ENCODE data around the gene CTCFL. TPM values are rescaled to one million over a fixed set of nuclear protein-coding genes. Genes with fewer than 3 reads are reported as not detected.
A peak's percentile ranks its signal among the peaks of the same experiment; 100 is the strongest.

The CTCFL gene
- total and polyA plus RNA-seq, 2 of the 13 experiments (the other 11 are each of a cell fraction or from before 2014, with no cell fraction given): 0.04 TPM; not detected in 1

GRCh38 chr20:57566803-57567459 lies 42.0 kb upstream of the CTCFL start (continued):
- TF ChIP-seq NFIC (IDR thresholded peaks at IDR 0.05; ENCODE audit: low read length): 0 out of 2 replicates have a peak, but pooled peaks have one; percentile 7
- no peak for TF ChIP-seq NONO (IDR thresholded peaks at IDR 0.05)
- TF ChIP-seq NONO (CRISPR knock-in tag; conservative IDR thresholded peaks at IDR 0.05): no peak
- TF ChIP-seq MTA1 (CRISPR knock-in tag; IDR thresholded peaks at IDR 0.05; ENCODE audit: borderline replicate concordance): no peak
- 0 out of 2 replicates have a peak, but pooled peaks have one; percentile 7 for TF ChIP-seq THAP11 (CRISPR knock-in tag; IDR thresholded peaks at IDR 0.05)
- TF ChIP-seq ZSCAN31 (CRISPR knock-in tag; IDR thresholded peaks at IDR 0.05; ENCODE audit: low read depth): no peak
- TF ChIP-seq MLXIP (CRISPR knock-in tag; IDR thresholded peaks at IDR 0.05; ENCODE audit: borderline replicate concordance): no peak
- TF ChIP-seq POLR2AphosphoS5 (IDR thresholded peaks at IDR 0.05; ENCODE audit: low read depth, low read length): peak; percentile 15; the same call in 1 of the 2 replicates
- TF ChIP-seq ARNT2 (CRISPR knock-in tag; IDR thresholded peaks at IDR 0.05; ENCODE audit: low read depth): no peak
- TF ChIP-seq DZIP1 (CRISPR knock-in tag; IDR thresholded peaks at IDR 0.05): no peak
- TF ChIP-seq LRRFIP1 (CRISPR knock-in tag; conservative IDR thresholded peaks at IDR 0.05): no peak
- peak; percentile 45; the same call in 1 of the 2 replicates for TF ChIP-seq ZNF33A (CRISPR knock-in tag; IDR thresholded peaks at IDR 0.05; ENCODE audit: borderline replicate concordance)
- 0 out of 2 replicates have a peak, but pooled peaks have one; percentile 6 for TF ChIP-seq MBD4 (IDR thresholded peaks at IDR 0.05; ENCODE audit: borderline replicate concordance, low read length)
- TF ChIP-seq ZNF317 (CRISPR knock-in tag; IDR thresholded peaks at IDR 0.05): no peak
